Lung (tissue), 12 donors: Measurements from ENCODE around the gene CNTNAP4. TPM values are rescaled to one million over a fixed set of nuclear protein-coding genes. Genes with fewer than 3 reads are reported as not detected.

Experiments used
- ATAC-seq: fragments of 200-7000 bp; cut with Tn5 transposase; one replicate; pipeline ENCODE4 v1.9.1; 2020; ENCODE audit warnings: moderate number of reproducible peaks; ENCODE audit not compliant: insufficient read depth, low FRiP score
- DNase-seq, 3 donors: peaks; one replicate each; pipeline ENCODE4 v3.0.0-alpha.2; 2013 to 2017
- H3K27ac ChIP-seq, 2 donors: one replicate each; pipeline ENCODE4 v1.5.1; 2013; ENCODE audit warnings: mild to moderate bottlenecking in 2 of 2, moderate library complexity in 2 of 2, control low read depth in 1 of 2, inconsistent platforms in 1 of 2, low read depth in 1 of 2, low read length in 1 of 2
- H3K27me3 ChIP-seq, 3 donors: one replicate each; pipeline ENCODE4 v1.5.1; 2013; ENCODE audit warnings: low read length in 2 of 3; ENCODE audit not compliant: control insufficient read depth in 3 of 3, insufficient read depth in 3 of 3
- H3K36me3 ChIP-seq, 4 donors: one replicate each; pipeline ENCODE4 v1.5.1; 2013; ENCODE audit warnings: low read length in 4 of 4, mild to moderate bottlenecking in 1 of 4, moderate library complexity in 1 of 4; ENCODE audit not compliant: control insufficient read depth in 4 of 4, insufficient read depth in 4 of 4
- H3K4me1 ChIP-seq, 5 donors: one replicate each; pipeline ENCODE4 v1.5.1; 2013; ENCODE audit warnings: low read length in 5 of 5, mild to moderate bottlenecking in 2 of 5, moderate library complexity in 1 of 5; ENCODE audit not compliant: control insufficient read depth in 5 of 5, insufficient read depth in 5 of 5
- H3K4me3 ChIP-seq: one replicate; pipeline ENCODE4 v1.5.1; 2013; ENCODE audit warnings: mild to moderate bottlenecking, control low read depth, moderate library complexity
- H3K9ac ChIP-seq, 2 donors: one replicate each; pipeline ENCODE4 v1.5.1; 2013; ENCODE audit warnings: low read length in 2 of 2, control low read depth in 1 of 2; ENCODE audit not compliant: insufficient read depth in 1 of 2
- H3K9me3 ChIP-seq, 4 donors: one replicate each; pipeline ENCODE4 v1.5.1; 2013; ENCODE audit warnings: low read length in 3 of 4, mild to moderate bottlenecking in 1 of 4, moderate library complexity in 1 of 4; ENCODE audit not compliant: control insufficient read depth in 4 of 4, insufficient read depth in 3 of 4
- WGBS, 2 donors: extraction: QIAGEN DNeasy Blood & Tissue Kit; methylation state at CpG; one replicate each; pipeline ENCODE4 v1.1.7; 2013; 5-methylcytosine and 5-hydroxymethylcytosine counted together
- polyA plus RNA-seq, 2 donors: library from polyadenylated mRNA; stranded (reverse); fragments of 200-250 nt; gene quantifications; one replicate each; pipeline ENCODE4 v1.2.1, GENCODE V29; 2013
- total RNA-seq, 2 donors: library from RNA; depleted of rRNA in 1 of 2; stranded (reverse); fragments of >200 nt in 1 of 2; gene quantifications; one replicate each; pipeline ENCODE4 v1.2.1, GENCODE V29; 2014 to 2021
- TF ChIP-seq, protein P1 (sequence below): IDR thresholded peaks from 2 replicates; pipeline ENCODE4 v1.5.1; 2012; ENCODE audit warnings: mild to moderate bottlenecking; ENCODE audit errors: control extremely low read depth, extremely low read depth
- donor health status: control.
- donor health status: control.
- donor health status: Bipolar disorder and iron deficiency.
- donor health status: healthy.
- donor health status: DM: yes; HTN: yes; CAD: no.

The CNTNAP4 gene
- total and polyA plus RNA-seq, 4 donors: 0.71 TPM; not detected in 3

DNA sequence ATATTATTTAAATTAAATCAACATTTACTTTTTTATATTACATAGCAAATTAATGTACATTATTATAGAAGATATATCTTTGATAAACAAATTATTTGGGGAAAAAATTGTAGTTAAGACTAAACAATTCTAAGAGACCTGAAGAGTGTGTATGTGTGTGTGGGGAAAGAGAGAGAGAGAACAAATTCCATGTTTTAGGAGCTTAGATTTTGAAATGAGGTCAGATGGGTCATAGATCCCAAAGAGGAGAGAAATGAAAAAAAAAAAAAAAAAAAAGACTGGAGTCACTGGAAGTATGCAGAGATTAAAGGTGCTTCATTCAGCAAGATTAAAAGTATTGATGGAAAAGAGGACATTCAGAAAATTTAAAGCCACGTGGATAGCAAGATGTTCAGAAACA lies 206.8 kb downstream of the CNTNAP4 start:
- 44 to 53% methylated on average over 1 of the region's 1 CpG for WGBS, 2 donors
- no peak for ATAC-seq
- H3K27ac ChIP-seq: no peak overlapping the region
- no peaks in the 10 kb centered on the region for H3K27me3 ChIP-seq
- DNase-seq: no peak
- H3K9me3 ChIP-seq: no peaks in the 10 kb centered on the region
- TF ChIP-seq, protein P1, sequence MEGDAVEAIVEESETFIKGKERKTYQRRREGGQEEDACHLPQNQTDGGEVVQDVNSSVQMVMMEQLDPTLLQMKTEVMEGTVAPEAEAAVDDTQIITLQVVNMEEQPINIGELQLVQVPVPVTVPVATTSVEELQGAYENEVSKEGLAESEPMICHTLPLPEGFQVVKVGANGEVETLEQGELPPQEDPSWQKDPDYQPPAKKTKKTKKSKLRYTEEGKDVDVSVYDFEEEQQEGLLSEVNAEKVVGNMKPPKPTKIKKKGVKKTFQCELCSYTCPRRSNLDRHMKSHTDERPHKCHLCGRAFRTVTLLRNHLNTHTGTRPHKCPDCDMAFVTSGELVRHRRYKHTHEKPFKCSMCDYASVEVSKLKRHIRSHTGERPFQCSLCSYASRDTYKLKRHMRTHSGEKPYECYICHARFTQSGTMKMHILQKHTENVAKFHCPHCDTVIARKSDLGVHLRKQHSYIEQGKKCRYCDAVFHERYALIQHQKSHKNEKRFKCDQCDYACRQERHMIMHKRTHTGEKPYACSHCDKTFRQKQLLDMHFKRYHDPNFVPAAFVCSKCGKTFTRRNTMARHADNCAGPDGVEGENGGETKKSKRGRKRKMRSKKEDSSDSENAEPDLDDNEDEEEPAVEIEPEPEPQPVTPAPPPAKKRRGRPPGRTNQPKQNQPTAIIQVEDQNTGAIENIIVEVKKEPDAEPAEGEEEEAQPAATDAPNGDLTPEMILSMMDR: no peak
- H3K4me1 ChIP-seq: no peaks in the 10 kb centered on the region
- no peak overlapping the region for H3K4me3 ChIP-seq
- H3K36me3 ChIP-seq: no peaks in the 10 kb centered on the region
- no peak overlapping the region for H3K9ac ChIP-seq

DNA sequence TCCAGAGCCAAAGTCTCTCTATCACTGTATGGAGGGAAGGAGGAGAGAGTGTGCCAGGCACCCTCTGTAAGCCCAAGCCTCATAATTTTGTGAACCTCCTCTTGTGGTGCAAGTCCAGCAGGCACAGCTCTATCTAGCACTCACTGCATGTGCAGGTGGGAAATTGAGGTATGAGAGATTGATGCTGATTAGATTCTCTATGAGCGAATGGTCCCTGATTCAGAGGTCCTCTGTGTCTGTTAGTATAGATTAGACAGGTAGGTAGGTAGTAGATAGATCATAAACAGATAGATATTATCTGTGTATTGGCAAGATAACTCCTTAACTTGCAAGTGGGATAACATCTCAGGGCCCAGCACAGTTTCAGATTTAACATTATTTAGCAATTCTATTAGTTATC lies 209.5 kb downstream of the CNTNAP4 start:
- WGBS, 2 donors: 89 to 92% methylated on average over 1 of the region's 1 CpG
- H3K27ac ChIP-seq: no peak overlapping the region
- no peaks in the 10 kb centered on the region for H3K36me3 ChIP-seq
- no peaks in the 10 kb centered on the region for H3K27me3 ChIP-seq
- DNase-seq (no peak), ATAC-seq (no peak)
- H3K9ac ChIP-seq: no peak overlapping the region
- TF ChIP-seq, protein P1: no peak
- H3K4me3 ChIP-seq: no peak overlapping the region
- no peaks in the 10 kb centered on the region for H3K9me3 ChIP-seq
- H3K4me1 ChIP-seq: peaks cover 0 to 6% (median 0%) of the 10 kb centered on the region in 5 donors

- Histone ChIP-seq H3K27me3 (no peaks in the 10 kb centered on the region), H3K4me3 (no peak overlapping the region), H3K4me1 (peaks cover 0 to 6% (median 0%) of the 10 kb centered on the region in 5 donors), H3K36me3 (no peaks in the 10 kb centered on the region), H3K27ac (no peak overlapping the region), H3K9ac (no peak overlapping the region), H3K9me3 (no peaks in the 10 kb centered on the region)
- TF ChIP-seq, protein P1: no peak
- ATAC-seq (no peak), DNase-seq (no peak)
- WGBS, 2 donors: 71 to 77% methylated on average over 6 of the region's 6 CpGs
These were observed 210.3 kb downstream of the CNTNAP4 start for GRCh38 chr16:76487411-76488064.

DNA sequence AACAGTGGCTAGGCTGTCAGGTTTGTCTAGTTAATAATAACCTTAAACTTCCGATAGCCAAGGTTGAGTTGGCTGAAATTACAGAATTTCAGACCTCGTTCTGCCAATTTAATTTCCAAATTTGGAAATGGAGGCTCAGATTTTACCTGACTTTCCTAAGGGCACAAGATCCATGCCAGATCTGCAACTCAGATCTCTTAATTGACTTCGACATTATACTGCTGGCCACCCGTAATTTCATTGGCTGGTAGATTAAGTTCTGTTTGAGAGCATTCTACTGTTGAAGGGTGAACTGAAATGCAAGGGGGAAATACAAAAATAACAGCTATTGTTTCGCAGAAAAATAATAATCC lies 210.8 kb downstream of the CNTNAP4 start:
- Histone ChIP-seq H3K27ac (no peak overlapping the region), H3K4me3 (no peak overlapping the region), H3K9me3 (no peaks in the 10 kb centered on the region), H3K27me3 (no peaks in the 10 kb centered on the region), H3K36me3 (no peaks in the 10 kb centered on the region), H3K4me1 (peaks cover 0 to 6% (median 0%) of the 10 kb centered on the region in 5 donors), H3K9ac (no peak overlapping the region)
- TF ChIP-seq, protein P1: no peak
- ATAC-seq (no peak), DNase-seq (no peak)
- WGBS, 2 donors: 85 to 89% methylated on average over 5 of the region's 5 CpGs
